T-helper 2 cell treated with Interferon-gamma antibody and Interleukin-4, amounts not matched to agents 5 μg/mL and 100 μg/mL, for 36 hours (primary cell): ENCODE results near the gene PAMR1.

Experiments used
- DNase-seq: peaks from one replicate; pipeline ENCODE4 v3.0.0; 2021; ENCODE audit warnings: low spot score
- H3K27ac Mint-ChIP-seq: one replicate; pipeline ENCODE4 v1.8.0; 2021; ENCODE audit warnings: mild to moderate bottlenecking, mixed read lengths
- H3K27me3 Mint-ChIP-seq: one replicate; pipeline ENCODE4 v1.8.0; 2021; ENCODE audit warnings: low read depth, mixed read lengths
- H3K36me3 Mint-ChIP-seq: one replicate; pipeline ENCODE4 v1.8.0; 2021; ENCODE audit warnings: low read depth, mixed read lengths
- H3K4me1 Mint-ChIP-seq: one replicate; pipeline ENCODE4 v1.8.0; 2021; ENCODE audit warnings: low read depth, mixed read lengths
- H3K4me3 Mint-ChIP-seq: one replicate; pipeline ENCODE4 v1.8.0; 2022; ENCODE audit warnings: mild to moderate bottlenecking, moderate library complexity, mixed read lengths
- H3K9me3 Mint-ChIP-seq: one replicate; pipeline ENCODE4 v1.8.0; 2021; ENCODE audit warnings: mixed read lengths

The PAMR1 gene

GRCh38 chr11:35501776-35502175 is 23.6 kb downstream of the PAMR1 start:
- no peaks in the 10 kb centered on the region for H3K36me3 Mint-ChIP-seq

DNA sequence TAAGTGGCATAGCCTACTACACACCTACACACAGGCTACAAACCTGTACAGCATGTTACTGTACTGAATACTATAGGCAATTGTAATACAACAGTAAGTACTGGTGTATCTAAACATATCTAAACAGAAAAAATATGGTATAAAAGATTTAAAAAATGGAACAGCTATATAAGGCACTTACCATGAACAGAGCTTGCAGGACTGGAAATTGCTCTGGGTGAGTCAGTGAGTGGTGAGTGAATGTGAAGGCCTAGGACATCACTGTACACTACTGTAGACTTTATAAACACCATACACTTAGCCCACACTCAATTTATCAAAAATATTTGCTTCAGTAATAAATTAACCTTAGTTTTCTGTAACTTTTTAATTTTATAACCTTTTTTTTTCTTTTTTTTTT is 24.7 kb downstream of the PAMR1 start:
- Mint-ChIP-seq H3K27ac (no peak overlapping the region), H3K36me3 (no peaks in the 10 kb centered on the region), H3K27me3 (peaks cover 6% of the 10 kb centered on the region), H3K9me3 (peaks cover 4% of the 10 kb centered on the region), H3K4me1 (no peaks in the 10 kb centered on the region), H3K4me3 (no peak overlapping the region)
- no peak for DNase-seq

More at GRCh38 chr11:35501776-35502175, 23.6 kb downstream of the PAMR1 start:
- no peak overlapping the region for H3K27ac Mint-ChIP-seq
- peaks cover 15% of the 10 kb centered on the region for H3K27me3 Mint-ChIP-seq
- H3K4me3 Mint-ChIP-seq, result no peak overlapping the region
- no peaks in the 10 kb centered on the region for H3K4me1 Mint-ChIP-seq
- H3K9me3 Mint-ChIP-seq, result peaks cover 4% of the 10 kb centered on the region
- DNase-seq, result no peak

- no peak for DNase-seq
- Mint-ChIP-seq H3K4me3 (no peak overlapping the region), H3K27me3 (peaks cover 2% of the 10 kb centered on the region), H3K9me3 (no peaks in the 10 kb centered on the region), H3K36me3 (no peaks in the 10 kb centered on the region), H3K27ac (no peak overlapping the region), H3K4me1 (no peaks in the 10 kb centered on the region)
These were observed 29.0 kb downstream of the PAMR1 start for GRCh38 chr11:35496416-35496815.

DNA sequence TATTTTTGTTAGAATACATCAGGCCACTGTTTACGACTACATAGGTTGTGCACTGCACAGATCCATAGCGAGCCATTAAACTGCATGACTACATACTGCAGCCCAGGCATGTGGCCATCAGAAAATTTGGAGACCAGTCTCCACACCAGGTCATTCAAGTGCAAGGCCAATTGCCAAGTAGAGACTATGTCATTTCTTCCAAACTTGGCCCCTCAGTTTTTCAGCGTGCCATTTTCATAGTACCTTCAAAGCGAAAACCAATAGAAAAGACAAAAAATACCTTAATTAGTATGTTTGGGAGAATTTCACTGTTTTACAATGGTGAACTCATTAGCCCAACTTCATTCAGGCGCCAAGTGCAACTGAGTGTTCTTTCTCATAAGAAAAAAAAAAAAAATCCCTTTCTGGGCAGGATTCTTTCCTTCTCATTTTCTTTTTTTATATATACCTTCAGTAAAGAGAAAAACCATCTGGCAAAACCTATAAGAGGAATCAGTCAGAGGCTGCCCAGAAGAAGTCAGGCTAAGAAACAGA is 30.4 kb downstream of the PAMR1 start:
- Mint-ChIP-seq H3K36me3 (no peaks in the 10 kb centered on the region), H3K4me1 (no peaks in the 10 kb centered on the region), H3K4me3 (no peak overlapping the region), H3K9me3 (no peaks in the 10 kb centered on the region), H3K27ac (no peak overlapping the region), H3K27me3 (peaks cover 2% of the 10 kb centered on the region)
- no peak for DNase-seq

- H3K9me3 Mint-ChIP-seq, result no peaks in the 10 kb centered on the region
- no peaks in the 10 kb centered on the region for H3K4me1 Mint-ChIP-seq
- H3K27me3 Mint-ChIP-seq, result peaks cover 7% of the 10 kb centered on the region
- H3K27ac Mint-ChIP-seq, result no peak overlapping the region
- no peak for DNase-seq
- no peak overlapping the region for H3K4me3 Mint-ChIP-seq
- H3K36me3 Mint-ChIP-seq, result no peaks in the 10 kb centered on the region
These were observed 34.1 kb downstream of the PAMR1 start for GRCh38 chr11:35491231-35491871.

DNA sequence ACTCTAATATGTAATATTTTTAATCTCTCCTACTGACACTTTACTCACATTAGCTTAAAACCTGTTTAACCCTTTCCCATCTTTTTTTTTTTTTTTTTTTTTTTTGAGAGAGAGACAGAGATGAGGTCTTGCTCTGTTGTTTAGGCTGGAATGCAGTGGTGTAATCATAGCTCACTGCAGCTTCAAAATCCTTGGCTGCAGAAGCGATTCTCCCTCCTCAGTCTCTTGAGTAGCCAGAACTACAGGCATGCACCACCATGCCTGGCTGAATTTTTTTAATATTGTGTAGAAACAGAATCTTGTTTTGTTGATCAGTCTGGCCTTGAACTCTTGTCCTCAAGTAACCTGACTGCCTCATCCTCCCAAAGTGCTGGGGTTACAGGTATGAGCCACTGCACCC is 37.3 kb downstream of the PAMR1 start:
- peaks cover 4% of the 10 kb centered on the region for H3K9me3 Mint-ChIP-seq
- no peaks in the 10 kb centered on the region for H3K4me1 Mint-ChIP-seq
- no peak overlapping the region for H3K27ac Mint-ChIP-seq
- DNase-seq, result no peak
- no peak overlapping the region for H3K4me3 Mint-ChIP-seq
- peaks cover 9% of the 10 kb centered on the region for H3K27me3 Mint-ChIP-seq
- no peaks in the 10 kb centered on the region for H3K36me3 Mint-ChIP-seq

- DNase-seq, result no peak
- H3K4me1 Mint-ChIP-seq, result no peaks in the 10 kb centered on the region
- H3K4me3 Mint-ChIP-seq, result no peak overlapping the region
- H3K27me3 Mint-ChIP-seq, result peaks cover 9% of the 10 kb centered on the region
- H3K27ac Mint-ChIP-seq, result no peak overlapping the region
- H3K9me3 Mint-ChIP-seq, result peaks cover 9% of the 10 kb centered on the region
- H3K36me3 Mint-ChIP-seq, result no peaks in the 10 kb centered on the region
These were observed 37.8 kb downstream of the PAMR1 start for GRCh38 chr11:35487532-35488078.

GRCh38 chr11:35486934-35487333 is 38.5 kb downstream of the PAMR1 start:
- no peak overlapping the region for H3K4me3 Mint-ChIP-seq
- H3K36me3 Mint-ChIP-seq, result no peaks in the 10 kb centered on the region
- no peaks in the 10 kb centered on the region for H3K4me1 Mint-ChIP-seq
- peaks cover 9% of the 10 kb centered on the region for H3K27me3 Mint-ChIP-seq
- DNase-seq, result no peak
- peaks cover 13% of the 10 kb centered on the region for H3K9me3 Mint-ChIP-seq
- no peak overlapping the region for H3K27ac Mint-ChIP-seq

DNA sequence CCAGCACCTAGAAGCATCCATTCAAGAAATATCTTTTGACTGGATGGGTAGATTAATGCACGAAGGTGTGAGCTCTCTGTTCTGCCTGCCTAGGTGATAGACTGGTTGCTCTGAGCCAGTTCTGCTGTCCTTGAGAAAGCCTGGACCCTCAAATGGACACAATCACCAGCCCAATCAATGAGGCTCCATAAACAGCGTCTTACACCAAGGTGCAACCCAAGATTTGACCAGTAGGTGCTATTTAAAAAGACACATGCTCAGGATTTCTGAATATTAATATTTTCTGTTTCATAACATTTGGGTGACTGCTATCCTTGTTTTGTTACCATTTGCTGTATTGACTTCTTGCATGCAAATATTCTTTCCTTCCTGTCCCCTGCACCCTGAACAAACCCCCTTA is 39.0 kb downstream of the PAMR1 start:
- no peak overlapping the region for H3K27ac Mint-ChIP-seq
- no peaks in the 10 kb centered on the region for H3K4me1 Mint-ChIP-seq
- H3K36me3 Mint-ChIP-seq, result no peaks in the 10 kb centered on the region
- no peak overlapping the region for H3K4me3 Mint-ChIP-seq
- peaks cover 13% of the 10 kb centered on the region for H3K9me3 Mint-ChIP-seq
- DNase-seq, result no peak
- peaks cover 9% of the 10 kb centered on the region for H3K27me3 Mint-ChIP-seq

GRCh38 chr11:35485656-35486322 is 39.6 kb downstream of the PAMR1 start:
- Mint-ChIP-seq H3K4me1 (no peaks in the 10 kb centered on the region), H3K9me3 (peaks cover 13% of the 10 kb centered on the region), H3K27me3 (peaks cover 9% of the 10 kb centered on the region), H3K4me3 (no peak overlapping the region), H3K27ac (no peak overlapping the region), H3K36me3 (no peaks in the 10 kb centered on the region)
- DNase-seq, result peak; percentile 57

- Mint-ChIP-seq H3K27ac (no peak overlapping the region), H3K9me3 (peaks cover 13% of the 10 kb centered on the region), H3K36me3 (no peaks in the 10 kb centered on the region), H3K27me3 (peaks cover 9% of the 10 kb centered on the region), H3K4me1 (no peaks in the 10 kb centered on the region), H3K4me3 (no peak overlapping the region)
- DNase-seq, result no peak
These were observed 41.0 kb downstream of the PAMR1 start for GRCh38 chr11:35484435-35484834.

- Mint-ChIP-seq H3K4me3 (no peak overlapping the region), H3K4me1 (no peaks in the 10 kb centered on the region), H3K27me3 (peaks cover 9% of the 10 kb centered on the region), H3K27ac (no peak overlapping the region), H3K36me3 (no peaks in the 10 kb centered on the region), H3K9me3 (peaks cover 13% of the 10 kb centered on the region)
- DNase-seq, result no peak
These were observed 42.1 kb downstream of the PAMR1 start for GRCh38 chr11:35483131-35483820.

DNA sequence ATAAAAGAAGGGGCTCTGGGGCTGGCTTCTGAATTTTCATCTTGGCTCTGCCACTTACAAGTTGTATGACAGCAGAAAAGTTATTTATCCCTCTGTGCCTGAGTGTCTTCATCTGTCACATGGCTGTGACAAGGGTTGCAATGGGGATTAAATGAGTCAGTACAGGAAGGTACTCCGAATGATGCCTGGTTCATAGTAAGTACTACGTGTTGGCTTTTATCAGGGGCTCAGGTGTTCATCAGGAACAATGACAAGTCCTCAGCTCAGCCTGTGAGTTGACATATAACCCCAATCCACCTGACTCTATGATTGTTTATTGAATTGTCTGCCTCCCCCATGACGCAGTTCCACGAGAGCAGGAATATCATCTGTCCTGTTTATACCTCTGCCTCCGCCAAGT is 45.7 kb downstream of the PAMR1 start:
- Mint-ChIP-seq H3K36me3 (no peaks in the 10 kb centered on the region), H3K27me3 (peaks cover 10% of the 10 kb centered on the region), H3K27ac (no peak overlapping the region), H3K9me3 (peaks cover 25% of the 10 kb centered on the region), H3K4me1 (no peaks in the 10 kb centered on the region), H3K4me3 (no peak overlapping the region)
- DNase-seq, result no peak

DNA sequence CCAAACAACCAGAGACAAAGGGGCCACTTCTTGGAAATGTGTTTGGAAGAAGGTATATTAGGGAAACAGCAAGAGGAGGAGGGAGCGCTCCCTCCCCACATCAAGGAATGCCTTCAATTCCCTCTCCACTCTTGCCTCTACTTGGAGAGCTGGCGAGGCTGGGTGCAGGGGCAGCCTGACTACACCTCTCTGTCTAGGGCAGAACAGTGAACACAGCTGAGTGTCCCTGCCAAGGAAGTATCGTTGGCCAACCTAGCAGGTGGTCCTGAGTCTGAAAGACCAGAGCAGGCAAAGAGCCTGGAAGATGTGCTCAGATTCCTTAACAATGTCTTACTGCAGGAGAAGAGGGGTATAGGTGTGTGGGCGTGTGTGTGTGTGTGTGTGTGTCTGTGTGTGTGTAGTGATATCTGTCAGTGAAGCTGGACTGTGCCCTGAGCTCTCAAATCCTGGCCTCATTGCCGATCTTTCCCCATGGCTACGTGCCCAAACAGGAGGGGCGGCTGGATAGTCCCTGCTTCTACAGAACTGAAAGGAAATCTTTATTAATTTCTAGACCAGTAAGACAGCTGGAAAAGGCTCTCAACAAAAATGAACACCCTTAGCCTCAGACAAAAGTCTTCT is 46.8 kb downstream of the PAMR1 start:
- no peaks in the 10 kb centered on the region for H3K36me3 Mint-ChIP-seq
- no peak for DNase-seq
- H3K27me3 Mint-ChIP-seq, result peaks cover 10% of the 10 kb centered on the region
- H3K9me3 Mint-ChIP-seq, result peaks cover 25% of the 10 kb centered on the region
- no peak overlapping the region for H3K4me3 Mint-ChIP-seq
- no peak overlapping the region for H3K27ac Mint-ChIP-seq
- no peaks in the 10 kb centered on the region for H3K4me1 Mint-ChIP-seq
